Measurements from ENCODE around the gene BRCA2.

The BRCA2 gene

DNA sequence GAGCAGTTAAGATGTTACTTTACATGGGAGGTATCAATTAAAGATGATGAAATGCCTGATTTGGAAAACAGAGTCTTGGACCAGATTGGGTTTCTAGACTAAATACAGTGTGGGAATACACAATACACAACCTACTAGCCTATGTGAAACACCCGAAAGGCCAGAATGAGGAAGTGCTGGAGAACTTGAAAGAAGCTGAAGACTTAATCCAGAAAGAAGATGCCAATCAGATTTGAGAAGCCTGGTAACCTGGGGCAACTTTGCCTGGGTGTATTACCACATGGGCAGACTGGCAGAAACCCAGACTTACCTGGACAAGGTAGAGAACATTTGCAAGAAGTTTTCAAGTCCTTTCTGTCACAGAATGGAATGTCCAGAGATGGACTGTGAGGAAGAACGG lies 69.4 kb downstream of the BRCA2 start:
- no peak for DNase-seq

GRCh38 chr13:32385410-32385809 lies 70.1 kb downstream of the BRCA2 start:
- DNase-seq: no peak

DNA sequence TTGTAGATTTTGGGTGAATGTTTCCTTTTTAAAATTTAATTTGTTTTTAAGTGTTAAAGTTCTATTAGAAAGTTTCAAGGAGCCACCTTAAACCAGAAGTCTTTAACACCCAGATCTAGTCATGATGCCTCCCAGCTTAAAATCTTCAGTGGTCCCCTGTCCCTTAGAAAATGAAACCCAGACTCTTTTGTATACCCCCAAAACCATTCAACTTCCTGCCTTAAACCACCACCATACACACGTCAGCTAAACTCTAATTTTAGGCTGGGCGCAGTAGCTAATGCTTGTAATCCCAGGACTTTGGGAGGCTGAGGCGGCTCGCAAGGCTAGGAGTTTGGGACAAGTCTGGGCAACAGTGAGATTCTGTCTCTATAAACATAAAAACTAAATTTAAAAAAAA lies 74.7 kb downstream of the BRCA2 start:
- DNase-seq: no peak

GRCh38 chr13:32390484-32390883 lies 75.2 kb downstream of the BRCA2 start:
- DNase-seq: no peak

DNA sequence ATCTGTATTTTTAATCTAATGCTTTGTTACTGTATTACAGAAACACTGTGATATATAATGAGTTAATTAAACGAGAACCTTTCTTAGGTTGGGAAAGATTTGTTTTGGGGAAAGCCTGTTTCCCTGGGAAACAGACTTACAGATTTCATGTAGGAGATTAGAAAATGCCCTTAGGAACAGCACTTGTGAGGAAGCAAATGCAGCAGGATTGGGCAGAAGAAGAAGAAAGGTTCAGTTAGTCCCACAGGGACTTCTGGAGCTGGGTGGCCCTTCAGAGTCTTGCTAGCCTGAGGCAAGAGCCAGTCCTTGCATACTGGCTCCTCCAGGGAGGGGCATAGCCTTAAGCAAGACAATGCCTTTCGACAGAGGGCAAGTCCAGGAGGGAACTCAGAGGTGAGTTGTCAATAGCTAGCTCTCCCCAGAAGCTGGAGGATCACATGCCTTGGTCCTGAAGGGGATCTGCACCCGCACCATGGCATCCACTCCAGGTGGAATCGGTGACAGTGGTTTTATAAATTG lies 75.9 kb downstream of the BRCA2 start:
- DNase-seq: no peak

- no peak for DNase-seq
Observed at GRCh38 chr13:32403108-32403507, 87.8 kb downstream of the BRCA2 start.

DNA sequence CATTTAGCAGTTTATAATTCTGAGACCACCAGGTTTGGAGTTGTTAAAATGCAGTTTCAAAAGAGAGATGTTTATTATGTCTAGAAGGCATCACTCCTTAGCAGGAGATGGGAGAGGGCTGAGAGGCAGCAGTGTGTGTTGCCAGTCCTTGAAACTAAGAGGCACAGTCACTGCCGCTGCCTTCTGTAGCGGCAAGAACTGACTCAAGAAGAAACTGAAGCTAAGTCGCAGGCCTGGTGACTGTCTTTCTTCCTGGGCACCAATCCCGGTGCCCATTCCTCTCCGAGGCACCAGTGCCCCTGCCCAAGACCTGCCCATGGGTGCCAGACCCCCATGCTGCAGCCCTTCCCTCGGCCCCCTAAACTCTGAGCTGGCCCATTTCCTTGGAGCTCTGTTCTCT lies 92.5 kb downstream of the BRCA2 start:
- no peak for DNase-seq

GRCh38 chr13:32408296-32409000 lies 93.1 kb downstream of the BRCA2 start:
- DNase-seq: no peak

DNA sequence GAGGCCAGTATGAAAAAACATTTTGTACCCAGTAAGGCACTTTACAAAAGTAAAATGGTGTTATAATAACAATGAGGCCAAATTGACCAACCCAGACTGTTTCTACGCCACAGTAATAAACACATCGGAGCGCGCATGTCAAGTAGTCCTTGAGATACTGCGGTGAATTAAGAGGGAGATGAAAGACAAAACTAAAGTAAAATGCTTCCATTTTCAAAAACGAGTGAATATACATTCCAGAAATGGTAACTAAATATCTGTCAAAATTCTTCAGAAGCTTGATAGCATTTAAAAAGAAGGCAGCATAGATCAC lies 93.6 kb downstream of the BRCA2 start:
- DNase-seq: no peak

GRCh38 chr13:32409561-32410421 lies 94.5 kb downstream of the BRCA2 start:
- DNase-seq: no peak

GRCh38 chr13:32413284-32413683 lies 98.0 kb downstream of the BRCA2 start:
- no peak for DNase-seq

- DNase-seq: no peak
Observed at GRCh38 chr13:32414580-32414979, 99.3 kb downstream of the BRCA2 start.

GRCh38 chr13:32415019-32415418 lies 99.7 kb downstream of the BRCA2 start:
- DNase-seq: no peak

- no peak for DNase-seq
Observed at GRCh38 chr13:32417995-32418394, 102.7 kb downstream of the BRCA2 start.

DNA sequence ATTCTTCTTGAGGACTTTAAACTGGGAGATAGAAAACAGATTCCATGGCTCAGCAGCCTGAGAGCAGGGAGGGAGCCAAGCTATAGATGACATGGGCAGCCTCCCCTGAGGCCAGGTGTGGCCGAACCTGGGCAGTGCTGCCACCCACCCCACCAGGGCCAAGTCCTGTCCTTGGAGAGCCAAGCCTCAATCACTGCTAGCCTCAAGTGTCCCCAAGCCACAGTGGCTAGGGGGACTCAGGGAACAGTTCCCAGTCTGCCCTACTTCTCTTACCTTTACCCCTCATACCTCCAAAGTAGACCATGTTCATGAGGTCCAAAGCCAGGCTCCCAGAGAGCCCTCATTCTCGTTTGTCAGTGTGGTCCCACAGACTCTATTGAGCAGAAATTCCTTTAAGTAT lies 104.6 kb downstream of the BRCA2 start:
- DNase-seq: no peak

GRCh38 chr13:32423592-32423991 lies 108.3 kb downstream of the BRCA2 start:
- DNase-seq: no peak

DNA sequence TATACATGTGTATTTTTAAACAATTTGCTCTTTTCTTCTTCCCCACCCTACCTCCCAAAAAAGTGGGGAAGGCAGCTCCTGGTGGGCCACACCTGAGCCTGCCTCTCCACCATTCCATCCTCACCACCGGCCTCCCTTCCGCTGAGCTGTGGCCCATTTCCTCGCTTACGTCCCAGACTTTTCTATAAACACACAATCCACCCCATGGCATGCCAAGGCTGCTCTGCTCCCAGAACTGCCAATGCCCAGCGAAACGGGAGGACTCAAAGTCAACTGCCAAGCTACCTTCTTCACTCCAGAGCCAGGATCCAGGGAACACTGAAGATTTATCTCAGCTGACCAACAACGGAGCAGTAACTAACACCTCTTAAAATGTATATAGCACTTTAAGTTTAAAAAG lies 109.8 kb downstream of the BRCA2 start:
- no peak for DNase-seq

DNA sequence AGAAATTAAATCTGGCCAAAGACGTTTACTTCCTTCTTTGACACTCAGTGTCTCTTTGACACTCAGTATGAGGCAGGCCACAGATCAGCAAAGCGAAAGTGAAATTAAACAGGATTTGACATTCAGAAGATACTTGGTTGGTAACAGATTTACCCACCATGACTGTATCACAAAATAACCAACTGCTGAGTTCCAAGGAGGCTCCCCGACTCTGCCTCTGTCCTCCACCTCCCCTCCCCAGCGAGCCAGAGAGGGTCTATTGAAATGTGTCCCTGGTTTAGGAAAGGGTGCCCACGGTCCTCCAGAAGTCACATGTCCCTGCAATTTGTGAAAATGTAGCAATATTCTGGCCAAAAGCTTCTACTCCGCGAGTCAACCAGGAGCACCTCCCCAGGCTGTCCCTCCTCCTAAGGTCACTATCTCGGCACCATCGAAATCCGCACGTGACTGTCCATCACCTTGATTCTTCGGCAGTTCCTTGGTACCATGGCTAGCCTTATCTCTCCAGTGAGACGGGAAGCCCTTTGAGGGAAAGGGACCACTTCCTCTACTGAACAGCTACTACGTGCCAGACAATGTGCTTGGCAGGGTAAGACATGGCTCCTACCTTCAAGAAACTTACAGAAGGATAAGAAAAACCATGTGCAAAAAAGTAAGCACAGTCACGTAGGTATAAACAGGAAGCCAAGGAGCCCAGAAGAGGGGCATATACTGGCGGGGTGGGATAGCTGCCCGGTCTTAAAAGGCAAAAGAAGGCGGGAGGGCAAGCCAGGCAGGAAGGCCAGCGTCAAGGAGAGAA lies 111.1 kb downstream of the BRCA2 start:
- peak; percentile 41 for DNase-seq

- peak; percentile 69 for DNase-seq
Observed at GRCh38 chr13:32426990-32427851, 111.9 kb downstream of the BRCA2 start.

DNA sequence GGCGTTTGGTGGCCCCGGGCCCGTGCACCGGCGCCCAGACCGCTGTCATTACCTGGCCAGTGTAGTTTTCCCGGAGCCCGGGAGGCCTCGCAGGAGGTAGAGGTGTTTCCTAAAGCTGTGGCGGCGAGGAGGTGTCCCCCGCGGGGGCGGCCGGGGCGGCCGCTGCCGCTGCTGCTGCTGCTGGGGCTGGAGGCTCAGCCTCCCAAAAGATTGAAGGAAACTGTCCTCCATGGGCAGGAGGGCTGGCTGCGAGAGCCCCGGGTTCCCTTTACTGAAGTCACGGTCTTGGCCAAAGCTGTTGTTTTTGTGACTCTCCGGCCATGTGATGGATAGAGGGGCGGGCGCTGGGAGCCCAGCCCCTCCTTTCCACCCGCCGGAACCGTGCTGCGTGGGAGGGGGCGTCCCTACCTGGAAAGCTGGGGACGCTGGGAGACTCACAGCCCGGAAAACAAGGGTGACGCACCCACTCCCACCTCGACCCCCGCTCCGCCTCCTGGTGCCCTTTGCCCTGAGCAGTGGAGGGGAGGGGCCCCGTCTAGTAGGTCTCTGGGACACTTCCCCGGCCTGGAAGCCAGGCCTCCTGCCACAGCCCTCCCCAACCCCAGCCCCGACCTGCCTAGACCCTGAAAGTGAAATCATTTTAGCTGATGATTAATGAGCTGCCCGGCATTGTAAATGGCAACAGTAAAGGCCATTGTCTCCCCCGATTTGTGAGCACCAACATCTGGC lies 112.7 kb downstream of the BRCA2 start, which contains the start of gene N4BP2L1:
TSS of gene N4BP2L1 (minus strand) at position 279 of the 729 bp plus-strand sequence. CDS start at position 231, 48 bp downstream.
- peak; percentile 83 for DNase-seq

GRCh38 chr13:32428581-32429432 lies 113.5 kb downstream of the BRCA2 start:
- no peak for DNase-seq

All from activated naive CD4-positive, alpha-beta T cell treated with anti-CD3 and anti-CD28 coated beads, Interleukin-2, amount 50 U/mL, for 16 hours (primary cell).